ENCODE measurements around the gene AFF3.

The AFF3 gene

DNA sequence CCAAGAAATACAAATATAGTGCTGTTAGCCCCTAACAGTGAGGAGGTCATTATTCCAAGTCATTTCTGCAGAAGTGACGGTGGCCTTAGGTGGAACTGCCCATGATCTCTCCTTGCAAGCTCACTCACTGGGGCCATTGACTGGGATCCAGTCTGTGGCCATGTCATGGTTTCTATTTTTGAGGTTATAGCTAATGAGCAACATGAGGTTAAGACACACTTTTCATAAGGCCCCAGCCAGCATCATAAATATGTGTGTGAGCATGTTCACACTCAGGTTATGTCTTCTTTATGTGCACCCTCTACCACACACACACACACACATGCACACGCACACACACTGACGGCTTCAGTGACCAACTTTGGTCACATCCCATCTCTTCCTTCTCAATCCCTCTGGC, 484 bp downstream of the AFF3 start:
- ATAC-seq (ENCODE audit: low read depth) (no peak), DNase-seq (ENCODE audit: low spot score) (no peak)
- Histone ChIP-seq H3K36me3 (ENCODE audit: low read depth) (no peaks in the 10 kb centered on the region), H3K4me1 (ENCODE audit: insufficient read depth, poor library complexity, severe bottlenecking) (no peaks in the 10 kb centered on the region), H3K27me3 (ENCODE audit: insufficient read depth, poor library complexity, severe bottlenecking) (peaks cover 7% of the 10 kb centered on the region), H3K9me3 (ENCODE audit: severe bottlenecking) (no peaks in the 10 kb centered on the region), H3K27ac (ENCODE audit: poor library complexity, severe bottlenecking) (no peak overlapping the region), H3K4me3 (ENCODE audit: severe bottlenecking) (no peak overlapping the region)
- TF ChIP-seq, protein P1, sequence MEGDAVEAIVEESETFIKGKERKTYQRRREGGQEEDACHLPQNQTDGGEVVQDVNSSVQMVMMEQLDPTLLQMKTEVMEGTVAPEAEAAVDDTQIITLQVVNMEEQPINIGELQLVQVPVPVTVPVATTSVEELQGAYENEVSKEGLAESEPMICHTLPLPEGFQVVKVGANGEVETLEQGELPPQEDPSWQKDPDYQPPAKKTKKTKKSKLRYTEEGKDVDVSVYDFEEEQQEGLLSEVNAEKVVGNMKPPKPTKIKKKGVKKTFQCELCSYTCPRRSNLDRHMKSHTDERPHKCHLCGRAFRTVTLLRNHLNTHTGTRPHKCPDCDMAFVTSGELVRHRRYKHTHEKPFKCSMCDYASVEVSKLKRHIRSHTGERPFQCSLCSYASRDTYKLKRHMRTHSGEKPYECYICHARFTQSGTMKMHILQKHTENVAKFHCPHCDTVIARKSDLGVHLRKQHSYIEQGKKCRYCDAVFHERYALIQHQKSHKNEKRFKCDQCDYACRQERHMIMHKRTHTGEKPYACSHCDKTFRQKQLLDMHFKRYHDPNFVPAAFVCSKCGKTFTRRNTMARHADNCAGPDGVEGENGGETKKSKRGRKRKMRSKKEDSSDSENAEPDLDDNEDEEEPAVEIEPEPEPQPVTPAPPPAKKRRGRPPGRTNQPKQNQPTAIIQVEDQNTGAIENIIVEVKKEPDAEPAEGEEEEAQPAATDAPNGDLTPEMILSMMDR (IDR thresholded peaks at IDR 0.05; ENCODE audit: poor library complexity, severe bottlenecking) = no peak

- H3K9me3 ChIP-seq (ENCODE audit: severe bottlenecking) = no peaks in the 10 kb centered on the region
- ATAC-seq (ENCODE audit: low read depth) = no peak
- H3K27me3 ChIP-seq (ENCODE audit: insufficient read depth, poor library complexity, severe bottlenecking) = peaks cover 7% of the 10 kb centered on the region
- DNase-seq (ENCODE audit: low spot score) = no peak
- TF ChIP-seq, protein P1 (IDR thresholded peaks at IDR 0.05; ENCODE audit: poor library complexity, severe bottlenecking) = no peak
- H3K4me1 ChIP-seq (ENCODE audit: insufficient read depth, poor library complexity, severe bottlenecking) = no peaks in the 10 kb centered on the region
- no peak overlapping the region for H3K4me3 ChIP-seq (ENCODE audit: severe bottlenecking)
- no peak overlapping the region for H3K27ac ChIP-seq (ENCODE audit: poor library complexity, severe bottlenecking)
- no peaks in the 10 kb centered on the region for H3K36me3 ChIP-seq (ENCODE audit: low read depth)
Measured at GRCh38 chr2:100140582-100140981, 1.8 kb downstream of the AFF3 start.

DNA sequence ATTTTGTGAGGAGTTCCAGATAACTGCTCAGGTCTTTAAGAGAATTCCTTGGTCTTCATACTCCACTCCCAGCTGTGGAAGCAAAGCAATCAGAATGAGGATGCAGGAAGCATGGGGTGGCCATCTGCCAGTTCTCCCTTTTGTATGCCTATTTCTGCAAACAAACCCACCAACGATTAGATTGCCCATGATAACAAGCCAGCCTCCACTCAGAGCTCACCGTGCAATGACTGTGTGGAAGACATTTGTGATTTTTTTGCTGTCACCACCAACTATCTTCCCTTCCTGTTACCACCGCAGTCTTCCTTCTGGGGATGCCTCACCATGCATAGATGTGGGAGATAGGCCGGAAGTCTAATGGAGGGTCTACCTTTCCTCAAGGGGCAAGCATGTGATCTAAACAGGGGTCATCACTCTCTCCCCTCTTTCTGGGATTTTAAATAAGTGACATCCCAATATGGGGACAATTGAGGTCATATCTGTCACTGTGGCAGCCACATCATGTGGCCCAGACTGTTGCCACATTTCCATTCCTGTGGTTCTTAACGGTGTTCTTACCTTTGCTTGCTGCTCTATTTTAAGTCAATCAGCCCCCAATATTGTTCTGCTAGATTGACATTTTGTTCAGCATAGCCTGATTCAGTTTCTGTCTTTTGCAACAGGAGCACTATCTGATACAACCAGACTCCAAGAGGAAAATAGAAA, 4.4 kb downstream of the AFF3 start:
- Histone ChIP-seq H3K4me1 (ENCODE audit: insufficient read depth, poor library complexity, severe bottlenecking) (no peaks in the 10 kb centered on the region), H3K9me3 (ENCODE audit: severe bottlenecking) (no peaks in the 10 kb centered on the region), H3K27me3 (ENCODE audit: insufficient read depth, poor library complexity, severe bottlenecking) (peaks cover 7% of the 10 kb centered on the region), H3K27ac (ENCODE audit: poor library complexity, severe bottlenecking) (no peak overlapping the region), H3K36me3 (ENCODE audit: low read depth) (no peaks in the 10 kb centered on the region), H3K4me3 (ENCODE audit: severe bottlenecking) (no peak overlapping the region)
- ATAC-seq (ENCODE audit: low read depth) = no peak
- TF ChIP-seq, protein P1 (IDR thresholded peaks at IDR 0.05; ENCODE audit: poor library complexity, severe bottlenecking) = no peak
- no peak for DNase-seq (ENCODE audit: low spot score)

- no peak overlapping the region for H3K27ac ChIP-seq (ENCODE audit: poor library complexity, severe bottlenecking)
- no peak for DNase-seq (ENCODE audit: low spot score)
- H3K4me3 ChIP-seq (ENCODE audit: severe bottlenecking) = no peak overlapping the region
- no peaks in the 10 kb centered on the region for H3K4me1 ChIP-seq (ENCODE audit: insufficient read depth, poor library complexity, severe bottlenecking)
- H3K9me3 ChIP-seq (ENCODE audit: severe bottlenecking) = no peaks in the 10 kb centered on the region
- no peaks in the 10 kb centered on the region for H3K36me3 ChIP-seq (ENCODE audit: low read depth)
- H3K27me3 ChIP-seq (ENCODE audit: insufficient read depth, poor library complexity, severe bottlenecking) = peaks cover 7% of the 10 kb centered on the region
- TF ChIP-seq, protein P1 (IDR thresholded peaks at IDR 0.05; ENCODE audit: poor library complexity, severe bottlenecking) = no peak
- no peak for ATAC-seq (ENCODE audit: low read depth)
Measured at GRCh38 chr2:100137318-100137717, 5.1 kb downstream of the AFF3 start.

DNA sequence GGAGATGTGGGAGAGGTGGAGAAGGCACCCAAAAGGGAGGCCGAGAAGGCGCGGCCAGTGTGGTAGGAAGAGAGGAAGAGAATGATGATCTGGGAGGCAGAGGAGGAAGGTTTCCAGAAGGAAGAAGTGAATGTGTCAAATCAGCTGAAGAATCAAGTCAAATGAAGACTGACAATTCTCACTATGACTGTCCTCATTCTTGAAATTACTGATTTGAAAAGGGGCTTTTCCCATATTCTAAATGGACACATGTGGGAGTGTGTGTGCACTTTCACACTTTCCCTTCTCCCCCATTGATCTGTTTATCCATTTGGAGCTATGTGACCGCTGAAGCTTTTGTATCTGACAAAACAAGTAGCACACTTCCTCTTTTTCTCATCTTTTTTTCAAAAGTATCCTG, 6.1 kb downstream of the AFF3 start:
- peaks cover 7% of the 10 kb centered on the region for H3K27me3 ChIP-seq (ENCODE audit: insufficient read depth, poor library complexity, severe bottlenecking)
- DNase-seq (ENCODE audit: low spot score) = no peak
- H3K36me3 ChIP-seq (ENCODE audit: low read depth) = no peaks in the 10 kb centered on the region
- H3K27ac ChIP-seq (ENCODE audit: poor library complexity, severe bottlenecking) = no peak overlapping the region
- no peaks in the 10 kb centered on the region for H3K4me1 ChIP-seq (ENCODE audit: insufficient read depth, poor library complexity, severe bottlenecking)
- ATAC-seq (ENCODE audit: low read depth) = no peak
- no peaks in the 10 kb centered on the region for H3K9me3 ChIP-seq (ENCODE audit: severe bottlenecking)
- TF ChIP-seq, protein P1 (IDR thresholded peaks at IDR 0.05; ENCODE audit: poor library complexity, severe bottlenecking) = no peak
- H3K4me3 ChIP-seq (ENCODE audit: severe bottlenecking) = no peak overlapping the region

All from RWPE2 (cell line).